ENCODE results near the gene AFP.

The AFP gene

DNA sequence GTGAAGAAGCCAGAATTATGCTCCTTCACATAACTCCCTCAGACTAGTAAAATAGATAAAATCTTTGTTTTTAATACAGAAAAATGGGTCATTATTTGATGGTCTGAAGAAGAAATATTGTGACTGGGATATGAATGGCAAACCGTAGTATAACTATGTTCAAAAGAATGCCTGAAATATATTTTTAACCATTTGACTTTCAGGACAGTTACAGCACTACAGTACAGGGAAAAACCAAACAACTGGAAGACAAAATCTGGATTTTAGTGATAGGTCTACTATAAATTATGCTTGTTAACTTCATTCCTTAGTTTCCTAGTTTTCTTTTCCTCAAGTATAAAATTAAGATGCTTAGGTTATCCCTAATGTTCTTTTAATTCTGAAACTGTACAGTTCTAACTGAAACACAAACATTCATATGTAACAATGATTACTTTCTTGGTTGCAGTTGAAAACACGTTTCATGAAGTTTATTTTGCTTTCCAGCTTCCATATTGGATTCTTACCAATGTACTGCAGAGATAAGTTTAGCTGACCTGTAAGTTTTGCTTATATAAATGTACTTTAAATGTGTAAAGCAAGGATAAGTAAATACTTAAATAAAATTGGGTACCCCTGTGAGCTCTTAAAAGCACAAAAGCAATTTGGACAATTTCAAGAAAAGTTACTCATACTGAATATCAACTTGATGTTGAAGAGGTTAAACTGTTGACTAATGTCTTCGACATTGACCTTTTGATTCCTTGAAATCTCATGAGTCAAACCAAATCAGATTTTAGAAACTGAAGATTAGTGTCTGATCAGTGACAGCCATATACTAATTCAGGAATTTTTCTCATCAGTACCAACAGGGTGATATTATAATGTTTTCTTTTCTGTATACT lies 895 bp downstream of the AFP start:
- in situ Hi-C loops (cut with MboI; ENCODE audit: low sequenced_read_pairs): no loop called here

DNA sequence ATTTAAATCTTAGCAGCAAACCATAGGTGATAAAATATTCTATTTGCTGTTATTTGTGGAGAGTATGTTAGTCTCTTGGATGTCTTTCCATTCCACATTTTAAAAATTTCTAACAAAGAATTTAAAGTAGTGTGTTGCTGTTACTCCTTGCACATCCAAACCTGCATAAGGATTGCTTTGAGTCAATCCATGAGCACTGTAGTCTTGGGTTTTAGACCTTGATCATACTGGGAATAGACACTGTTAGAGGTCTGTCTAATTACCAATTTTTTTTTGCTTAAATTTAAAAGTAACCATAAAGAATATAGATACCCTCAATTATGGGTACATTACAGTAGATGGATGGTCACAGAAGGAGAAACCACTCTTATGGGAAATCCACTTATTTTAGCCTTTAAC lies 1.5 kb downstream of the AFP start:
- in situ Hi-C loops (cut with MboI; ENCODE audit: low sequenced_read_pairs): no loop called here

DNA sequence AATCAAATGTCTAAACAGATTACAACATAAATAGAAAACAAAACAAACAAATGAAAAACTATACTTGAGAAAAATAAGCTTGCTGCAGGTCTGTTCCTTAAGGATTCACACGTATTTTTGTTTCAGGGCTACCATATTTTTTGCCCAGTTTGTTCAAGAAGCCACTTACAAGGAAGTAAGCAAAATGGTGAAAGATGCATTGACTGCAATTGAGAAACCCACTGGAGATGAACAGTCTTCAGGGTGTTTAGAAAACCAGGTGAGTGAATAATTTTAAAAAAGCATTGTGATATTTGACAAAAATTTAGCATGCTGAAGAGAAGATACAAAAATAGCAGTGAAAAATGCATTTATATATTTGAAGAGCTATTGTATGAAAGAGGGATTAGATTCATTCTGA lies 2.0 kb downstream of the AFP start:
- in situ Hi-C loops (cut with MboI; ENCODE audit: low sequenced_read_pairs): no loop called here

DNA sequence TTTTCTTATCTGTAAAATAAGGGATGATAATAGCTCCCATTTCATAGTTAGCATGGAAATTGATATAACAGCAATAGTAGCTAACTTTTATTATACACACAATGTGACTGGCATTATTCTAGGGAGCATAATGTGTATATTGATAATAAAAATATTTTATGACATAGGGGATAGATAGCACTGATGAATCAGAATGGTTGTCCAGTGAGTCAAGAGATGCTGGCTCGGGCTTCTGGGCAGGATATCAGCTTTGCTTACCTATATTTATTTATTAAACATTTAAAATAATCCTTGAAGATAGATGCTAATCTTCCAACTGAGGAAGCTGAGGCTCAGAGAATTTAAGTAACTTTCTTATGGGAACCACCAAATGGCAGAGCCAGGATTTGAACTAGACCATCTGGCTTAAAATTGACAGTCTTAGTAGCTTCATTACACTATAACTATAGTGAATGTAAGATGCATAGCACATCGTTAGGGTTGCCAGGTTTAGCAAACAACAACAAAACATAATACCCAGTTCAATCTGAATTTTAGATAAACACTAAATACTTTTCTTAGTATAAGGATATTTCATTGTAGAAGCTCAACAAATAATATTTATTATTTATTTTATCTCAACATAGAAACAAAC lies 2.7 kb downstream of the AFP start:
- in situ Hi-C loops (cut with MboI; ENCODE audit: low sequenced_read_pairs): no loop called here

DNA sequence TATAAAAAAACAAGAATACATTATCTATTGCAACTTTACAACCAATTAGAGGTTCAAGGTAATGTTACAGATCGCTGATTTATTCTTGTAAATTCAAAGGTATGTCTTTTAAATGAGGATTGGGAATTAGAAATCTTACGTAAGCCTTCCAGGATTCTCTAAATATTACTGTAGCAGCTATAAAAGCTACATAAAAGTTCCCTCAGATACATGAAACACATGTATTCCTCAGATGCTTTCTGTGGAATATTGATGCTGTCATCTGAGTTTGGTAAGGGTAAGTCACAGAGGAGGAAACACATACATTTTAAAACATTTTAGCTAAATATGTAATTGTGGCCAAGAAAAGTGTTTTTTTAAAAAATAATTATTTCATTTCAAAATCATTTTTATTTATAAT lies 3.4 kb downstream of the AFP start:
- in situ Hi-C loops (cut with MboI; ENCODE audit: low sequenced_read_pairs): no loop called here

DNA sequence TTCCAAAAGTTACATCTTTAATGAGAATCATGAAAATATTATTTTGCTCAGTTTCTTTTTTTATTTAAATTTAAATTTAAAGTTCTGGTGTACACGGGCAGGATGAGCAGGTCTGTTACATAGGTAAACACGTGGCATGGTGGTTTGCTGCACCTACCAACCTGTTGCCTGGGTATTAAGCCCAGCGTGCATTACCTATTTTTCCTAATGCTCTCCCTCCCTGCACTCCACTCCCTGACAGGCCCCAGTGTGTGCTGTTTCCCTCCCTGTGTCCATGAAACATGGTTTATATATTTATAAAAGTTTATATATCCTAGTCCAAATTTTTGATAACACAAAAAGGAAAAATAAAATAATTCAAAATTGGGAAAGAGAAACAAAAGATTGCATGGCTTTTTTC lies 4.0 kb downstream of the AFP start:
- in situ Hi-C loops (cut with MboI; ENCODE audit: low sequenced_read_pairs): no loop called here

DNA sequence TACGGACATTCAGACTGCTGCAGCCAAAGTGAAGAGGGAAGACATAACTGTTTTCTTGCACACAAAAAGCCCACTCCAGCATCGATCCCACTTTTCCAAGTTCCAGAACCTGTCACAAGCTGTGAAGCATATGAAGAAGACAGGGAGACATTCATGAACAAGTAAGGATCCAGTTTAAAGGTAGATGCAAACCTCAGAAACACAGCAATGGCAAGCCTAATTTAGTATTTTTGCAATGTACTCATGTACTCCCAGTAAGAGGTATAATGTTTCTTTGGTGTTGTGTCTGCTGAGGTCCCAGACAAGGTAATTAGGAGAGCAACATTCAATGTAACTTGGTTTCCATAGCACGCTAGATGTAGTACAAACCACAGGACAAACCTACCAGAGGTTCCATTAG lies 4.6 kb downstream of the AFP start:
- in situ Hi-C loops (cut with MboI; ENCODE audit: low sequenced_read_pairs): no loop called here

DNA sequence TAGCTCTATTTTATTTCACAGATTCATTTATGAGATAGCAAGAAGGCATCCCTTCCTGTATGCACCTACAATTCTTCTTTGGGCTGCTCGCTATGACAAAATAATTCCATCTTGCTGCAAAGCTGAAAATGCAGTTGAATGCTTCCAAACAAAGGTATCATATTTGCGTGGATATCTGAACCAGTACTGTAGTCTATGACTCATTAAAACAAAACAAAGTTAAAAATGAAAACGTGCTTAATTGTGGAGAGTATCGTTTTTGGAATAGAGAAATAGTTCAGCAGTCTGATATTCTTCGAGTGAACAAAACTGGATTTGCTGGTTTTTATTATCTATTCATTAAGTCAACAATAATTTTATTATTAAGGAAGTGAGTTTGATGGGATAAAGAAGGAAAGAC lies 6.3 kb downstream of the AFP start:
- in situ Hi-C loops (cut with MboI; ENCODE audit: low sequenced_read_pairs): no loop called here

DNA sequence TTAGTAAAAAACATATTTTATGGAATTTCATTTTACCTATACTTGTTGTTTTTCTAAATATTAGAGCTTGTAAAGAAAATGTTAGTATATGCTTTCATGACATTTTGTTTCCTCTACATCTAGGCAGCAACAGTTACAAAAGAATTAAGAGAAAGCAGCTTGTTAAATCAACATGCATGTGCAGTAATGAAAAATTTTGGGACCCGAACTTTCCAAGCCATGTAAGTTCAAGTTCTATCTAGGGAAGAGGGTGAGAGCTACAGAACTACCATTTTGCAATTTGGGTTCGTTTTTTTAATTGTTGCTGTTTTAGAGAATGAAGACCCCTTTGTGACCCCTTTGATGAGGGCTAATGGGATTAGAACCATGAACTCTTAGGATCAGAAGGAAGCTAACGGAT lies 7.2 kb downstream of the AFP start:
- in situ Hi-C loops (cut with MboI; ENCODE audit: low sequenced_read_pairs): no loop called here

DNA sequence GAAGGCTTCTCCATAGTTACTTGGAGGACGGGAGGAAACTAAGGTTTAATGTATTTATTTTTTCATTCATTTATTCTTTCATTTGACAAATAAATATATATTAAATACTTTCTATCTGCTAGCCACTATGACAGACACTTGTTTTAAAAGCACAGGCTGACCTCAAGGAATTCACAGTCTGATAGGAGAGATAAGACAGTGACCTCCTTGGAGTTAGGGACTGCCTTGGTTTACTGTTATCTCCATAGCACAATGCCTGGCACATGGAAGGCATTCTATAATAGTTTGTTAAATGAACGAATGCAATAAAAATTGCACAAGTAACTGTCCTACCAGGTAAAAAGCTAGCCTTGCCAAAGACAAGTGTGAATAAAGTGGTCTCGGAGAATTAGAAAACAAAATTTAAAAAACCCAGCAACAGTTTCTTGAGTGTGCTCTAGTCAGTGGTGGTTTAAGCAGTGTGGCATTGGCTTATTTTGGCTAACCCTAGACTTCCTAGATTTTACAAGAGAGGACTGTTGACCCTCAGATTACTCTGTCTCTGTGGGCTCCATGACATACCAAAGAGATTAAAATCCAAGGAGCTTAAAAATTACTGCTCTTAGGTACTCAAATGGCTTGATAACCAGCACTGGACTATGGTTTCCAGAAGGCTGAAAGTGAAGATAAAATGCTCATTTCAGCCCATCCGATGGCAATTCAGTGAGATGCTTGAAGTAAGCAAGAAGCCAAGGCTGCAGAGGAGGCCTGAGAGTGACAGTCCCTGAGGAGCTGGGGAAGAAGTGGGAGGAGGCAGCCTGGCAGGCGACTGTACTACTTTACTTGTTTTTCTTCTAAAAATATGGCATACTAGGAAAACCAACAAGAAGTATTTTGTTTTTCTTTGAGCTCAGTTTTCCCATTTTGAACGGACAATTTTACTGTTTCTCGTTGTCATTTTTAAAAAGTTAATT lies 9.6 kb downstream of the AFP start:
- in situ Hi-C loops (cut with MboI; ENCODE audit: low sequenced_read_pairs): no loop called here

DNA sequence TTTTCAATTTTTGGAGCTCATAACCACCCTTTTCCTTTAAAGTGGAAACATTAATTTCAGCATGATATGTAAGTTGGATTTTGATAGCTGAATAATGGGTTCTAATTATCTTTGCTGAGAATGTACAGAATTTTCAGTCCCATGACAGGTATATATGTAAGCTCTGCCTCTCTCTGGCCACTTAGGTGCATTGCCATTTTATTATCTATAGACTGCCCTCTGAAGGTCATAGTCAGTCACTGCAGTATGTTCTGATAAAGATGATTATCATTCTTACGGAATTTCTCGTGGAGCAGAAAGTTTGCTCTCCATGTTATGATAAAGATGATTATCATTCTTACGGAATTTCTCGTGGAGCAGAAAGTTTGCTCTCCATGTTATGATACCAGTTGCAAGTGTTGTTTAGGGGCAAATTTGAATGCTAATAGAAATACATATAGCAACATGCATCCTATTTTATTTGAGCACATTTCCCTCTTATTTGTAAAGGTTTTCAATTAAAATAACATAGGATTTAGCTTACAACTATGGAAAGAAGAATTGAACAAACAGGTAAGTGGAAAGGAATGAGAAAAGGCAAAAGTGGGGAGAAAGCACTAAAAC lies 10.4 kb downstream of the AFP start:
- in situ Hi-C loops (cut with MboI; ENCODE audit: low sequenced_read_pairs): no loop called here

DNA sequence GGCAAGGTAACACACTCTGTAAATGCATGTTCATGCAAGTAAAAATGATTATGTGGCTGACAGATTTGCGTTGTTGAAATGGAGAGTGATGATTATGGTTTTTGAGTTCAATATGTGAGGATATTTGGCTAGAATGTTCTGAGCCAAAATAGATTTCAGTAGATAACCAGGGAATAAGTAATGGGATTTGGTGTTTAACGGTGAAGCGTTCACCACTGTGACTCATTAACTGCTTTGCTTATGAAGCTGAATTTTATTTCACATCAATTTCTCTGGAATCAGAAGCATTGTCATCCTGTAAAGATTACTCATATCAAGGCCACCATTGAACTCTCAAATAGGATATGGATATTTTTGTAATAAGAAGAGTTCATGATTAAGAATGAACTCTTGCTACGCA lies 11.7 kb downstream of the AFP start:
- in situ Hi-C loops (cut with MboI; ENCODE audit: low sequenced_read_pairs): no loop called here

DNA sequence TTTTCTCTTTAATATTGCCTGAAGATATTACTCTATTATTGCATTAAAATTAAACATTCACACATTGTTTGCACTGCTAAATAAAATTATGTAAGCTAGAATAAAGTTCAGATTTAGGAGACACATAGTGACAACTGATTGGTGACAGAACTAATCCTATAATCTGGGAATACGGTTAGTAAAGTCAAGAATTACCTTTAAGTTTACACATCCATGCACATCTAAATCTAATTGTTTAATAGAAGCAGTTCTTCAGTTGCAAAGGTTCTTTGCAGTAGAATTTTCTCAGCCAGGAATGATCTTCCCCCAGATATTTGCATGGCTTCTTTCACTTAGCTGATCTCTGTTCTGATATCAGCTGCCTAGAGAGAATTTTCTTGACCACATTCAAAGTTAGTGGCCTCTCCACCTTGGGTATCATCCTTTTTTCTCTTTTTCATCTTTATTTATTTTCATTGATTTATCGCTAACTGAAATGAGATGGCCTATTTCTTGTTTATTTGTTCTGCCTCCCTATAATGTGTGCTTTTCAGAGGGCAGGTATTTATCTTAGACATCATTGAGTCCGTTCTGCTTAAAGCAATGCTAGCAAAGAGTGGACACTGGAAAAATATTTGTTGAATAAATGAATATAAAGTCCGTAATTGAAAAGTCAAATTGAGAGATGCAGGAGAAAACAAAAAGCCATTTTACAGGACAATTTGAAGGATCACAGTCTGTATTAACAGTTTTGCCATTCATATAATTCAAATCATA lies 12.6 kb downstream of the AFP start:
- in situ Hi-C loops (cut with MboI; ENCODE audit: low sequenced_read_pairs): no loop called here

DNA sequence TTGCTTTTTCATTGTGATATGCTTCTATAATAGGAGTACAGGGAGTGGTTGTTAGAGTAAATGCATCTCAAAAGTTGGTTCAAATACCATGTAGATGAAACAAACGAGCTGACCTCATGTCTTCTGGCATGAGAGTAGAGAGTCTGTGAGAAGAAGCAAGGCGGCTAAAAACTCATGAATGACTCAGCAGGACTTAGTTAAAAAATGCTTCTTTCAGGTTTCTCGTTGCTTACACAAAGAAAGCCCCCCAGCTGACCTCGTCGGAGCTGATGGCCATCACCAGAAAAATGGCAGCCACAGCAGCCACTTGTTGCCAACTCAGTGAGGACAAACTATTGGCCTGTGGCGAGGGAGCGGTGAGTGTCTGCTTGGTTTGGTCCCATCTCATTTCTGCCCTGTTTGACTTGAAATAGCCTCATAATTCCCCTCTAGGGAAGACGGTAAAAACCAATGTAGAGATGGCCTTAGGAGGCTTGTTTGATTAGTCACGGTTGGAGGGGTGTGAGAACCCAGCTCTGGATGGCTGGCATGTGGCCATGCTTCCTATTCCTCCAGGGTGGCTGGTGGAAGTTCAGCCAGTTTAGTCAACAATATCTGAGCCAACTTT lies 14.5 kb downstream of the AFP start:
- in situ Hi-C loops (cut with MboI; ENCODE audit: low sequenced_read_pairs): no loop called here

DNA sequence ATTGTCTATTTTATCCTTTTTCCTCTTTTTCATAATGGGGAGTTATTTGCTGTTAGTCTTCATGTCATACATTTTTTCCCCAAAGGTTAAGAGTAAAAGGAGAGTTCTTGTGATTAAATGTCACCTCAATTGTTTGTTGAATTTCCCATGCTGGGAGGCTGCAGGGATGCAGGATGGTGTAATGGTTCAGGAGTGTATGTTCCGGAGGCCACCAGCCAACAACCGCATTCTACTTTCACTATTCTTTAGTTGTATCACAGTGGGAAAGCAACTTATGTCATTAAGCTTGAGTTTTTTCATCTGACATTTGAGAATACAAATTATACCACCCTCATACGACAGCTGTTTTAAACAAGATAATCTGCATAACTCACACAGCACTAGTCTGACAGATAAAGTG lies 15.4 kb downstream of the AFP start:
- in situ Hi-C loops (cut with MboI; ENCODE audit: low sequenced_read_pairs): no loop called here

DNA sequence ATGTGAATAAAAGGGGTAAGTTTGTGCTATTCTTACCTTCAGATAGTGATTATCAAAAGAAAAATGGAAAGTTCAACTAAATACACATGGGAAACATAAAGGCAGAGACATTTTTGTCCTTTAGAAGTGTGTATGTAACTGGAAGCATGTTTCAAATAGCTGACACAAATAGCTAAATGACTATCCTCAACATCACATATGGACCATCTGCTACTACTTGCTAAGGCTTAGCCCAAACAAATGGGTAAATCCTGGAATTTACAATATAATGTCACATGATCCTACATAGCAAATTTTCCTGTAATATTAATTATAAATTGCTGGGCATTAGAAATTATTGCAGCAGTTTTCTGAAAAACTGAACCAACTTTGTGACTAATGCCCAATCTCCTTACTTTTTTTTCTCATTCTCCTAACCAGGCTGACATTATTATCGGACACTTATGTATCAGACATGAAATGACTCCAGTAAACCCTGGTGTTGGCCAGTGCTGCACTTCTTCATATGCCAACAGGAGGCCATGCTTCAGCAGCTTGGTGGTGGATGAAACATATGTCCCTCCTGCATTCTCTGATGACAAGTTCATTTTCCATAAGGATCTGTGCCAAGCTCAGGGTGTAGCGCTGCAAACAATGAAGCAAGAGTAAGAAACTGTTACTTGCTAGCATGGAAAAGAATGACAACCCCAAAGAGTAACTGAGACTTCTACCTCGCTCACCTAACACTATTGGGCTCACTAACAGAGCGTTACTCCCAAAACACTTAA lies 16.1 kb downstream of the AFP start:
- in situ Hi-C loops (cut with MboI; ENCODE audit: low sequenced_read_pairs): no loop called here

DNA sequence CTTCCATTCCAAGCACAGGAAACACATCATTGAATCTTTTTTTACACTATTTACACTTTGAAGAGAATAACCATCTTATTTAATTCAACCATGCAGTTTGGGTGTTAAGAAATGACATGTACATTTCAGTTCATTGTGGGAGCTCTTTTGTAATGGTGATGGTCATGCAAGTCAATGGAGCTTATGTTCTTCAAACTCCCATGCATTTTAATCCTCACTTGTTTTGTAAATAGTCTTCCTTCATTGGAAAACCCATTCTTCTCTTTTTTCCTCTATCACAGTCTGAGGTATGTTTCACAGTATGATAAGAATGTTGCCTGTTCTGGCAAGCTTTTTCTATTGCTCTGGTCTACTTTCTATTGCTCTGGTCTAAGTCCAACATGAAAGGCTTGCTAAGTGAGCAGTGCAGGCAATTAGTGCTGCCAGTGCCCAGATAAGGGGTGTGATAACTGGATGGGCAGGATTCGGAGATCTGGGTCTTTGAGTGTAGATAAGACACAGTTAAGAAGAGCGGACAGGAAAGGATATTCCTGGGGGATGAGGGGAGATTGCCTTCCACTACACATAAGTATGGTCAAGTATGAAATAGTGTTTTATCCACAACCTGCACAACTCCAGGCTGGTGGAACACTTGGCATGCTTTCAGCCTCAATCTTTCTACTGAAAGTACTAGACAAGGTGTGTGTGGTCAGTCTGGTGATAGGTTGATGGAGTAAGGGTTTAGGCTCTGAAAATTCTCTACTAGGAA lies 17.1 kb downstream of the AFP start:
- in situ Hi-C loops (cut with MboI; ENCODE audit: low sequenced_read_pairs): no loop called here

DNA sequence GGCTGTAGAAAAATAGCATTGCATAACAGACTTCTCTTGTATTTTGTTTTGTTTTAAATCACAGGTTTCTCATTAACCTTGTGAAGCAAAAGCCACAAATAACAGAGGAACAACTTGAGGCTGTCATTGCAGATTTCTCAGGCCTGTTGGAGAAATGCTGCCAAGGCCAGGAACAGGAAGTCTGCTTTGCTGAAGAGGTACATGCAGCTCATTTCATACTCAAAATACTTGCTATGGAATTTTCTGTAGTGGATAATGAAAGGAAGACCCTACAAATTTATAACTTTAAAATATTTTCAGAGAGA lies 17.6 kb downstream of the AFP start:
- in situ Hi-C loops (cut with MboI; ENCODE audit: low sequenced_read_pairs): no loop called here

DNA sequence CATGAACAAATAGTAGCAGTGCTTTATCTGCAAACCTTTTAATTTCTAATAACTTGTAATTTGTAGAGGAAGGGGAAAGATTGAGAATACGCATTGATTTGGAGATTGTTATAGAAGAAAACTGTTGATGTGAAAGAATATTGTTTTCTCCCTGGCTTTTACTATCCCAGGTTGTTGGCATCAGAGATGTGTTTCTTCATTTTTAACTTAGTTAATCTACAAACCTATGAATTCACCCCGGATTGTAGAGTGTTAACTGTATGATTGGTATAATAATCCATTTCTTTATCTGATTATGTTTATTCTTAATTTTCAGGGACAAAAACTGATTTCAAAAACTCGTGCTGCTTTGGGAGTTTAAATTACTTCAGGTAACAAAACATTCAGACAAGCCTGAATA lies 18.9 kb downstream of the AFP start:
- in situ Hi-C loops (cut with MboI; ENCODE audit: low sequenced_read_pairs): no loop called here
